IPS-NIHi7 (cell line): ENCODE data around the gene PSMD6.

Experiments
- DNase-seq: peaks from one replicate; pipeline ENCODE4 v3.0.0; 2012; ENCODE audit warnings: mixed read lengths; ENCODE audit errors: extremely low spot score

PSMD6 gene

DNA sequence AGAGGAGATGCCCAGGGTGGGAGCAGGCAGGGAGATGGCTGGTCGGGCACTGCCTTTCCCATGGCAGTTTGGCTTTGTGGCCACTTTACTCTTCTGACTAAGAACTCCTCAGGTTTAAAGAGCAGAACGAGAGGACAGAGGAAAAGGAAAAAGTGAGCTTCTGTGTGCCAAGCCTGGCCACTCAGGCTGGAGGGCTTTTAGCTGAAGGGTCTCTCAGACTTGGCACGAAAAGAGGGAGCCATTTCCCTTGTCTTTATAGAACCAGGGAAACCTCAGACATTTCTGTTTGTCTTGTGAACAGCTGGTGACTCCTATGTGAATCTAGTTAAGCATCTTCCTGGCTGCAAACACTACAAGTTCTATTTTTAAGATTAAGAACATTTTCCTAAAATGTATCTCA is 23.3 kb upstream of the PSMD6 start:
- no peak for DNase-seq

GRCh38 chr3:64042952-64043351 is 19.7 kb upstream of the PSMD6 start:
- DNase-seq: no peak

- no peak for DNase-seq
These were observed 16.9 kb upstream of the PSMD6 start for GRCh38 chr3:64039981-64040733.

GRCh38 chr3:64039332-64039731 is 16.0 kb upstream of the PSMD6 start:
- DNase-seq: no peak

GRCh38 chr3:64038253-64038767 is 15.0 kb upstream of the PSMD6 start:
- DNase-seq: no peak

DNA sequence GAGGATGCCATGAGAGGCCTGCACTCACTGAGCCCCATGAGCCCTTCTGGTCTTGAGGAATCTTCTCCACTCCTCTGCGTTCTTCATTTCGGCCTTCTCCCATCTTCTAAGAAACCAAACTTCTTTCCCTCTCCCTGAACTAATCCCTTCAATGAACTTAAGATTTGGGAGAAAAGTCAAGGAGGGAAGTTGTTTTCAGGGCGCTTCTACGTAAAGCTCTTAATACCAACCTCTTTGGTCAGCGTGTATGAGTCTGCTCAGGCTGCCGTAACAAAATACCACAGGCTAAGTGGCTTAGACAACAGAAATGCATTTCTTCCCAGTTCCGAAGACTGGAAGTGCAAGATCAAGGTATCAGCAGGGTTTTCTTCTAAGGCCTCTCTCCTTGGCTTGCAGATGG is 13.8 kb upstream of the PSMD6 start:
- DNase-seq: no peak

DNA sequence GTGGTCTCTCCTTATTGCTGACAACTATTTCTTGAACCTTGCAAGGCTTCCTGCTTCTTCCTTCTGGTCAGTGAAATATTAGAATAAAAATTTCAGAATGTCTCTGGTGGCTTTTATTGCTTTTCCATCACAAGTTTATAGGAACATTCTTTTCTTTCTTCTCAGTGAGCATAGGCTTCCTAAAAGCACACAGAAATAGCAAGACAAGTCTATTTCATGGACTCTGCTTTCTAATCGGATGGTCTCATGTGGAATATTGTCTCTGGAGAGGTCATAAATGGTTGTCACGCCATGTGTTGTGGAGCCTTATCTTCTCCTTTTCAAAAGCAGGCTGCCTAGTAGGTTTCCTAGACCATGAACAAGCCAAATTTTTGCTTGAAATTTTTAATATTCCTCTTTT is 9.8 kb upstream of the PSMD6 start:
- DNase-seq: no peak

DNA sequence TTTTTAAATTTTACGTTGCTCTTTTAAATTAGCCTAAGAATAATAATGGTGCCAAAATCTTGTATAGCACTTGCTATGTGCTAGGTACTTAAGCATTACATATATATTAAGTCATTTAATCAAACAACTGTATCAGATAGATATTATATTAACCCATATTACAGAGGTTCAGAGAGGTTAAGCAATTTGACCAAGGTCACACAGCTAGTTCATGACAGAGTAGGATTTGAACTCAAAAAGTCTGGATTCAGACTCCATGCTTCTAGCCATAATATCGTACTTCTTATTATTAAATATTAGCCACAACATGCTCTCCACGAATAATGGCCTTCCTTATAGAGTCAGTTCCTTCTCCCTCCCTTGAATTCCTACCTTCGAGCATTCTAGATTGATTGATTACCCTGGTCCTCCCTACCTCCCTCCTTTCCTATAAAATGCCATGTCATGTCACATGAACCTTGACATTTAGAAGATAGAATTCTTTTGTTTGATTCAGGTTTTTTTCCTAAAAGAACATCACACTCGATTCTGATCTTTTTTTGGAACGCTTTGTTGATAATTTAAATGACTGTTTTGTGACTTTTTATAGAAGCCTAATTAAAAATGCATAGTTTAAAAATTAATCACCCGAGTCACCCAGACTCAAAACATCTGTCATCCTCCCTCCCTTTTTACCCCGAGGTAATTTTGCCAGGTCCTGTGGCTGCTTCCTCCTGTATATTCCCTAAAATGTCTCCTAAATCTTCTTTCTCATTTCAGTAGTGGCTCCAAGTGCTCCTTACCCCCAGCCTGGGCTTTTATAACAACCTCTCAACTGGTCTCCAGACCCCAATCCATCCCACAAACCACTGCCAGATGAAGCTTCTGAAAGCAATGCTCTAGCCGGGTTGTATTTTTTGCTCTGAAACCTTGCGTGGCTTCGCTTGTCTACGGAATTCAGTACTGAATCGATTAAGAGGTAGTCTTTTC is 8.5 kb upstream of the PSMD6 start:
- DNase-seq: no peak

- DNase-seq: peak; percentile 86
These were observed 7.4 kb upstream of the PSMD6 start for GRCh38 chr3:64030741-64031140.

DNA sequence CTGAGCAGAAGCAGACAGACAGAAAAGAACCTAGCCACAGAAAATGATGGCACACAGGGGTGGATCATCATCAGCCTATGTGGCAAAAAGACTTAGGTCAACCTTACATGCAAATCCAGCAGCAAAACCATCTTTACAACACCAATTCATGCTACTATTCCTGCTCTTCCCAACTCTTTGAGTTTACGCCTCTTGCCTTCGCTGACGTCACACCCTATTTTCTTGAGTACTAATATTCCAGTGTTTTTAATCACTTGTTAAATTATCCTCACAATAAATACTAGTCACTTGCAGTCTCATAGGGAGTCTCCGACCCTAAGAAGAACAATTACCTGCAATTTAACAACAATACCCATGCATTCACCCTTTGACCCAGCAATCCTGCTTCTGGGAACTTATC is 6.0 kb upstream of the PSMD6 start:
- DNase-seq: no peak

DNA sequence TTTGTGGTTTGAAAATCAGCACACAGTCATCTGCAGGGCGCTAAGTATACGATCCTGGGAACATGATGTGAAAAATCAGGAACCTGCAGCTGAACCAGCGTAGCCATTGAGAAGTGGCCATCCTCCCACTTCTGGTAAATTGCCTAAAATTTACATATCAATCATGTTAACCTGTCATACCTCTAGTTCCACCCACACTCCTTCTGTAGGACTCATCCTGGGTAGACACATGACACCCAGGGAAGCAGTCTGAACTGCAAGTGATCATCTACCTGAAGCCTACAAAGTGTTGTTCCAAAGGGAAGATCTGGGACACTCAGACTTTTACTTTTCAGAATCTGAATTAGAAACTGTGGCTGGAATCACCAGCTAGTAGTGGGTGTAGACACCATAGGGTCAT is 5.5 kb upstream of the PSMD6 start:
- DNase-seq: no peak

- DNase-seq: no peak
These were observed 4.4 kb upstream of the PSMD6 start for GRCh38 chr3:64027658-64028057.

GRCh38 chr3:64026346-64026745 is 3.1 kb upstream of the PSMD6 start:
- no peak for DNase-seq

DNA sequence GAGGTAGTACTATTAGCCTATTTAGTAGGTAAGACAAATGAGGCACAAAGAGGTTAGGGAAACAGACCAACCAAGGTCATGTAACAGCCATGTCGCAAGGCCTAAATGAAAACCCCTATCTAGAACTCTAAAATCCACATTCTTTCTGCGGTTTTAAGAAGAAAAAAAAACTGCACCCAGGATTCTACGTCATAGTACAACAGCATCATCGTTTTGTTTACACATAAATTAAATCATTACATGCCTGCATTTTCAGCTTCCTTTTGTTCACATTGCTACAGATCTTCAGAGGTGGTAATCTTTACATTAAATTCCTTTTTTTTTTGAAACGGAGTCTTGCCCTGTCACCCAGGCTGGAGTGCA is 548 bp upstream of the PSMD6 start:
- DNase-seq: no peak

DNA sequence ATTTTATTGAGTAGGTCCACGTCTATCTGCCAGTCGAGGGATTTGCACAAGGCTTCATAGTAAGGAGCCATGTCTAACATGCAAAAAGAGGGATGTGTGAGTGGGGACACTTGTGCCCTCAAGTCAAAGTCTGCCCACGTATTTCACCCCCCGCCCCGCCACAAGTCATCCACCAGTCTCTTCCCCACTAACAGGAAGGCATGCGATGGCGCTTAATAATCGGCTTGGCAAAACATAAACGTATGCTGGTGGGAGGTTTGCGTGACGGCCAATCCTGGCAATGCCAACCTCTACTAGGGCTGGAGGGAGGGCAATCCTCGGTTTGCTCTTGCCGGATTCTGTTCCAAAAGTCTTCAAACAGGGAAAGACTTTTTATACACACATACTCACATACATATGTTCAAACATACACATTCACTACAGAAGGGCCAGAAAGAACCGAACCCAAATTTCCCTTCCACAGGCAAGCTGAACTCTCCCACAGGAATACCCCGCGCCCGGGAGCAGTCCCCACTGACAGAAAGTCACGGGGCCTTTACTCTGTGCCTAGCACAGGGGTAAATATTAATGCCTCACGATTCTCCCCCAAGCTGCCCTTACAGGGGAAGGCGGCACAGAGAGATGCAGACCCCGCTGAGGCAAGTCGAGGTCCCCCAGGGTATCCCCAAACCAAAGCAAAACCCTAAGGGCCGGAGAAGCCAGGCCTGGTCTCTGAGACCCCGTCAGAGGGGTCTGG is 675 bp downstream of the PSMD6 start:
- DNase-seq: no peak

DNA sequence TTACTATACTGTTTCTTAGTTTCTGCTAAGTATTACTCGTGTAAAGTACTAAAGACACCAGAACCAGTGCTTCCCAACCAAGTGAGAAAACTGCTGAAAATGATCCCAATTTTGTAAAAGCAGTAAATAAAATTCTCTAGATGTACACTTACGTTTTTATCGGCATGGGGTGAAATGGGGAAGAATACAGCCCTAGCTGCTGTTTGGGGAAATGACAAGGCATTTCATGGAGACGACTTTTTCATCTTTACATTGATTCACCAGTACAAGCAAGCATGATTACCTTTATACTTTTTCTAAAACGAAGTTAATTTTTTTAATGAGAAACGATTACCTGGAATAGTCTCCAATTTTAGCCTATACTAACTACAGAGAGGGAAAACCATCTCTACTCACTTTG is 1.4 kb downstream of the PSMD6 start:
- no peak for DNase-seq

- DNase-seq: no peak
These were observed 3.4 kb downstream of the PSMD6 start for GRCh38 chr3:64019879-64020278.

DNA sequence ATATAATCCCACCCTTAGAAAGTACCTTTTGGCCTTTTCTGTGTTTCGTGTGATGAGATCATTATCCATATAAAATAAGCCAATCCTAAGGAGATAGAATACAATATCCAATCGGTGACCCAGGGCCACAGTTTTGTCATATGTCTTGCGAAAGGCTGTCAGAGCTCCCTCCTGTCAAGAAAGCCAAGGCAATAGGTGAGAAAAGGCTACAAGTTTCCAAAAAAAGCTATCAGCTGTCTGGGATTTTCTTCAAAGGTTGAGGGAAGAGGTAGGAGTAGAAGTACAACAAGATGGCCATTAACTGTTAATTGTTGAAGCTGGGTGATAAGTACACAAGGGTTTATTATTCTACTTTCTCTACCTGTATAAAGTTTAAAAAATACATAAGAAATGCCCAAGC is 4.0 kb downstream of the PSMD6 start:
- DNase-seq: no peak

DNA sequence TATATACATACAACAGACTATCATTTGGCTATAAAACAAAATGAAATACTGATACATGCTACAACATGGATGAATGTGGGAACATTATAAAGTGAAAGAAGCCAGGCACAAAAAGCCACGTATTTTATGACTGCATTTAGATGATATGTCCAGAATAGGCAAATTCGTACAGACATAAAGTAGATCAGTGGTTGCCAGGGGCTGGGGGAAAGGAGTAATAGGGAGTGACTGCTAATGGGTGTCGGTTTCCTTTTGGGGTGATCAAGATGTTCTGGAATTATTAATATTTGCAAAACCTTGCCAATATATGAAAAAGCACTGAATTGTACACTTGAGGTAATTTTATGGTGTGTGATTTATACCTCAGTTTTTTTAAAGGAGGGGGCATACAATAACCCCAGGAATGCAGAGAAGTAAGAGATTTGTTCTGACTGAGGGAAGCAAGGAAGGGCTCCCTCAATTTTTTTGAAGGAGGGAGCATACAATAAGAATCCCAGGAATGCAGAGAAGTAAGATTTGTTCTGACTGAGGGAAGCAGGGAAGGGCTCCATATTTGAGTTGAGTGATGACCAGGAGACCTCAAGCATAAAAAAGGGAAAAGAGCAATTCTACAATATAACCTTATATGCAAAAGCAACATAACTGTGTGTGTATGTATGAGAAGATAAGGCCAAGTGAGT is 6.2 kb downstream of the PSMD6 start:
- DNase-seq: no peak

DNA sequence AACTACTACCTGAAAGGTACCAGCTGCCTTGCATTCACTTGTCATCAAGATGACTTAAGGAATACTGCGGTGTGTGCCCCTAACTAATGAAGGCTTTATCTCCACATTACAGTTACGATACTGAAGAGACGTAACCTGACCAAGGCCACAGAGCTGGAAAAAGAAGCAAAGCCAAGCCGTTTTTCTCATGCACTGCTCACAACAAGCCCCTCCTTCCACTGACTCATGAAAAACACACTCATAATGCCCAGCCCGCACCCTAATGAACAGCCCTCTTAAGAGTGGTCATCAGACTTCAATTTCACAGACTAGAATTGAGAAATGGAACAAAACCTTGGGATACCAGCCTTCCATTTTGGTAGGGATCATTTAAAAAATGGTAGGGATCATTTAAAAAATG is 11.6 kb downstream of the PSMD6 start:
- DNase-seq: no peak

DNA sequence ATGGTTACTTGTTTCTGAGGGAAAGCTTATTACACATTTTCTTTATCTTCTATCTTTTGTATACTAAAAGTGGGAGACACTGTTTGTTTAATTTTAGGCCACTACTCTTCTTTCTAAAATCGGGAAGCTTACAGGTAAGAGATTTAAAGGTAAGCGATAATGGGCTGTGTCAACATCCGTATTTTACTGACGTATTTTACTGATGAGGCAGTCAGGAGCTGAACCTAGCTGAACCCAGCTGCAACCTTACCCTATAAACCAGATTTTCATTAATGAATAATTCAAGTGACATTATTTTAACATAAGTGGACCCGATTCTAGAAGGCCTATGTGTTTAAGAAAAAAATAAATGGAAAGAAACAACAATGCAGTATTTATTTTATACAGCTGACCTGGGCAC is 13.1 kb downstream of the PSMD6 start:
- no peak for DNase-seq

- no peak for DNase-seq
These were observed 13.8 kb downstream of the PSMD6 start for GRCh38 chr3:64009528-64009927.
